Heart left ventricle (tissue), 16 donors: Measurements from ENCODE around the gene ELL. TPM values are rescaled to one million over a fixed set of nuclear protein-coding genes. Genes with fewer than 3 reads are reported as not detected.

Source experiments
- ATAC-seq, 4 donors: fragments of 200-7000 bp; cut with Tn5 transposase; one replicate each; pipeline ENCODE4 v1.9.1; 2020 to 2022; ENCODE audit warnings: moderate library complexity in 4 of 4, mild to moderate bottlenecking in 3 of 4, moderate number of reproducible peaks in 1 of 4
- DNase-seq, 5 donors: peaks; one replicate each; pipeline ENCODE4 v3.0.0-alpha.2; 2020
- H3K27ac ChIP-seq, 12 donors: fragments of 200-600 bp; sonication (generic) in 4 of 12; one replicate each; pipeline versions ENCODE4 v1.5.0 to v1.8.0; 2016 to 2022; ENCODE audit warnings: mild to moderate bottlenecking in 2 of 12
- H3K27me3 ChIP-seq, 9 donors: fragments of 200-600 bp; sonication (generic) in 2 of 9; one replicate each; pipeline versions ENCODE4 v1.5.1 to v1.8.0; 2016 to 2022; ENCODE audit warnings: mild to moderate bottlenecking in 3 of 9
- H3K36me3 ChIP-seq, 9 donors: fragments of 200-600 bp; sonication (generic) in 2 of 9; one replicate each; pipeline versions ENCODE4 v1.5.0 to v1.8.0; 2018 to 2022; ENCODE audit warnings: mild to moderate bottlenecking in 2 of 9
- H3K4me1 ChIP-seq, 12 donors: fragments of 200-600 bp; sonication (generic) in 4 of 12; one replicate each; pipeline versions ENCODE4 v1.5.0 to v1.8.0; 2016 to 2022; ENCODE audit warnings: mild to moderate bottlenecking in 3 of 12
- H3K4me3 ChIP-seq, 12 donors: fragments of 200-600 bp; sonication (generic) in 4 of 12; one replicate each; pipeline versions ENCODE4 v1.5.0 to v1.8.0; 2017 to 2022; ENCODE audit warnings: mild to moderate bottlenecking in 9 of 12, moderate library complexity in 4 of 12
- H3K9me3 ChIP-seq, 12 donors: fragments of 200-600 bp; sonication (generic) in 4 of 12; one replicate each; pipeline versions ENCODE4 v1.5.0 to v1.8.0; 2016 to 2022; ENCODE audit warnings: mild to moderate bottlenecking in 1 of 12
- POLR2A ChIP-seq, 2 donors: fragments of 450-650 bp; IDR thresholded peaks; one replicate each; pipeline ENCODE4 v1.6.1; 2017; ENCODE audit warnings: antibody characterized with exemption in 2 of 2, mild to moderate bottlenecking in 2 of 2, moderate library complexity in 2 of 2
- WGBS, 4 donors: extraction: QIAGEN DNeasy Blood & Tissue Kit in 2 of 4; methylation state at CpG; one replicate each; pipeline versions ENCODE4 v1.1.5 to v1.1.7; 2013 to 2018; 5-methylcytosine and 5-hydroxymethylcytosine counted together
- intact Hi-C, 10 donors: fragments of 100-400 bp; cut with DNase I; formaldehyde crosslinking; loops; one replicate each; pipeline versions ENCODE4 v1.11.1 to v1.14.2; 2022
- polyA plus RNA-seq, 2 donors: library from polyadenylated mRNA; stranded (reverse); fragments of 200-250 nt; gene quantifications; one replicate each; pipeline ENCODE4 v1.2.3, GENCODE V29; 2013
- total RNA-seq, 9 donors: library from RNA; depleted of rRNA in 2 of 9; stranded (reverse); fragments of >200 nt in 2 of 9; fragmentation: NEBNext Ultra II Directional in 3 of 9; extraction: Animal tissue kit (Norgen Biotek cat#: 25700) in 3 of 9; gene quantifications; one replicate each; pipeline versions ENCODE4 v1.1.0 to v1.2.4, GENCODE V29; 2016 to 2023
- TF ChIP-seq, protein P1 (sequence below), 12 donors: fragments of 200-600 bp; sonication (generic) in 4 of 12; IDR thresholded peaks; one replicate each; pipeline versions ENCODE4 v1.5.0 to v1.8.0; 2018 to 2022; ENCODE audit warnings: antibody characterized with exemption in 12 of 12, mild to moderate bottlenecking in 5 of 12
- donor health status: ischemic (EF 13 %, LVEDD 7.1; RV severe dilation, severe dysfunction).
- donor health status: healthy with polysubstance abuse.
- donor health status: DM: no; HTN: yes; CAD: no.
- donor health status: DM: no; HTN: no; CAD: no.
- donor health status: ischemic (EF 25% LVEDD 6.9; RV normal size, moderate dysfunction).
- donor health status: ischemic (EF 25% LVEDD 5.7; RV mildly dilated, moderate dysfunction).
- donor health status: healthy.
- donor health status: DM: yes; HTN: yes; CAD: no.
- donor health status: ischemic (EF 35%, LVEDD 5.7; RV mildly dilated, moderate dysfunction).
- donor health status: nonischemic (EF 11% LVEDD 7.7; RV severe dilation, severe dysfunction).
- donor health status: DM: yes; HTN: yes; CAD: no.
- donor health status: PGD.
- donor health status: ischemic (EF 29% LVEDD 5.4; RV normal size, mild dysfunction).
- donor health status: nonischemic (EF 23%, LVEDD 6.1; RV moderate dilation, normal function).

Gene ELL
- total and polyA plus RNA-seq, 11 donors, result 5.9 to 17.8 (median 7.3) TPM

DNA sequence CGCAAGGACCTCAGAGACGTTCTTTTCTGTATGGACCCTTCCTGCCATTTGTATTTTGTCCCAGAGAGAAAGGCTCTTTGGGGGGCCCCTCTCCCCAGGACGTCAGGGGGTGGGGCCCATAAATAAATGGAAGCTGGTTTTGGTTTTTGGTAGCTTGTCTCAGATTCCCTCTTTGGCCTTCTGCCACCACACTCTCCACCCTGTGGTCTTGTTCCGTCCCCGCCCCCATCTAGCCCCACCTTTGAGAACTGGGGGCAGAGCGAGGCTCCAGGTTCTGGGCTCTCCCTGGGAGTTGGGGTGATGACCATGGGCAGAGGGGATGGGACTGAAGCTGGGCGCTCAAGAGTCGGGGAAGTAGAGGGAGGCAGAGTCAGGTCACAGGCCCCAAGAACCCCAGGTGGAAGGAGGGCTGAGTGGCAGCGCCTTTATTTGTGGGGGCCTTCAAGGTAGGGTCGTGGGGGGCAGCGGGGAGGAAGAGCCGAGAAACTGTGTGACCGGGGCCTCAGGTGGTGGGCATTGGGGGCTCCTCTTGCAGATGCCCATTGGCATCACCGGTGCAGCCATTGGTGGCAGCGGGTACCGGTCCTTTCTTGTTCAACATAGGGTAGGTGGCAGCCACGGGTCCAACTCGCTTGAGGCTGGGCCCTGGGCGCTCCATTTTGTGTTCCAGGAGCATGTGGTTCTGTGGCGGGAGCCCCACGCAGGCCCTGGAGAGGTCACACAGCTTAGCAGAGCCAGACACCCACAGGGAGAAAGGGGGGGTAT, 87.3 kb downstream of the ELL start:
- peaks cover 0 to 22% (median 3%) of the 10 kb centered on the region in 9 donors for H3K36me3 ChIP-seq
- DNase-seq (no peak), ATAC-seq (no peak)
- H3K27me3 ChIP-seq, result no peaks in the 10 kb centered on the region
- WGBS, 4 donors, result 86 to 93% (median 89%) methylated on average over 16 to 21 of the region's 21 CpGs
- H3K9me3 ChIP-seq, result no peaks in the 10 kb centered on the region
- peaks cover under 1 to 65% (median 42%) of the 10 kb centered on the region in 12 donors for H3K4me1 ChIP-seq
- intact Hi-C loops, result no loop called here
- H3K27ac ChIP-seq, result peak overlapping the region in 2 of 12 donors; percentile 60 to 61
- peak overlapping the region in 5 of 12 donors; percentile 46 to 64 (median 52) for H3K4me3 ChIP-seq
- TF ChIP-seq, protein P1, sequence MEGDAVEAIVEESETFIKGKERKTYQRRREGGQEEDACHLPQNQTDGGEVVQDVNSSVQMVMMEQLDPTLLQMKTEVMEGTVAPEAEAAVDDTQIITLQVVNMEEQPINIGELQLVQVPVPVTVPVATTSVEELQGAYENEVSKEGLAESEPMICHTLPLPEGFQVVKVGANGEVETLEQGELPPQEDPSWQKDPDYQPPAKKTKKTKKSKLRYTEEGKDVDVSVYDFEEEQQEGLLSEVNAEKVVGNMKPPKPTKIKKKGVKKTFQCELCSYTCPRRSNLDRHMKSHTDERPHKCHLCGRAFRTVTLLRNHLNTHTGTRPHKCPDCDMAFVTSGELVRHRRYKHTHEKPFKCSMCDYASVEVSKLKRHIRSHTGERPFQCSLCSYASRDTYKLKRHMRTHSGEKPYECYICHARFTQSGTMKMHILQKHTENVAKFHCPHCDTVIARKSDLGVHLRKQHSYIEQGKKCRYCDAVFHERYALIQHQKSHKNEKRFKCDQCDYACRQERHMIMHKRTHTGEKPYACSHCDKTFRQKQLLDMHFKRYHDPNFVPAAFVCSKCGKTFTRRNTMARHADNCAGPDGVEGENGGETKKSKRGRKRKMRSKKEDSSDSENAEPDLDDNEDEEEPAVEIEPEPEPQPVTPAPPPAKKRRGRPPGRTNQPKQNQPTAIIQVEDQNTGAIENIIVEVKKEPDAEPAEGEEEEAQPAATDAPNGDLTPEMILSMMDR (IDR thresholded peaks at IDR 0.05), result no peak
- TF ChIP-seq POLR2A (IDR thresholded peaks at IDR 0.05), result no peak

DNA sequence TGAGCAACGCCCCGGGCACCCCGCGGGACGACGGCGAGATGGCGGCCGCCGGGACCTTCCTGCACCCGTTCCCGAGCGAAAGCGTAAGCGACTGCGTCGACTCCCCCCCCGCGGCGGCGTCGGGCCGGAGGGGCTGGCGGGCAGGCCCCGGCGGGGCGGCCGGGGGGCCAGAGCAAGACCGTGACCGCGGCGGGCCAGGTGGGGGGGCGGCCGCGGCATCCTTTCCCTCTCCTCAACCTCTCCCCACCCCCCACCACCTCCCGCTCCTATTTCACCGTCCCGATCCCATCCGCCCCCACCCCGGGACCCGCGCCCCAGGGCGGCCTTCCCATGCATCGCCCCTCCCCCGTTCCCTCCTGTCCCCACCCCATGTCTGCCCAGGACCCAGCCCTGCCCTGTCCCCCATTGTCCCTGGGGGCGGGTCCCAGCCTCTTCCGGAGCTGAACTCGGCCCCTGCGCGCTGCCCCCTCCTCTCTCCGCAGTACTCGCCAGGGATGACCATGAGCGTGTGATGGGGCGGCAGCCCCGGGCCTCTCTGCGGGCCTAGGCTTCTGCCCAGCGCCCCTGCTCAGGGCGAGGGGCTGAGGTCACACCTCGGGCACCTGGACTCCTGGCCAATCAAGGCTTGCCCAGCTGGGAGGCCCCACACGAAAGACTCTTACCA, 88.0 kb downstream of the ELL start:
- peak overlapping the region in 7 of 12 donors; percentile 8 to 61 (median 56) for H3K27ac ChIP-seq
- no peaks in the 10 kb centered on the region for H3K27me3 ChIP-seq
- intact Hi-C loops, result no loop called here
- TF ChIP-seq, protein P1 (IDR thresholded peaks at IDR 0.05), result no peak
- no peak for TF ChIP-seq POLR2A (IDR thresholded peaks at IDR 0.05)
- no peaks in the 10 kb centered on the region for H3K9me3 ChIP-seq
- peaks cover 0 to 22% (median 3%) of the 10 kb centered on the region in 9 donors for H3K36me3 ChIP-seq
- peak overlapping the region; percentile 17 to 64 (median 50) for H3K4me3 ChIP-seq
- peaks cover 6 to 66% (median 43%) of the 10 kb centered on the region in 12 donors for H3K4me1 ChIP-seq
- no peak for ATAC-seq
- no peak for DNase-seq
- 6 to 41% (median 16%) methylated on average over 10 to 60 of the region's 60 CpGs for WGBS, 4 donors

DNA sequence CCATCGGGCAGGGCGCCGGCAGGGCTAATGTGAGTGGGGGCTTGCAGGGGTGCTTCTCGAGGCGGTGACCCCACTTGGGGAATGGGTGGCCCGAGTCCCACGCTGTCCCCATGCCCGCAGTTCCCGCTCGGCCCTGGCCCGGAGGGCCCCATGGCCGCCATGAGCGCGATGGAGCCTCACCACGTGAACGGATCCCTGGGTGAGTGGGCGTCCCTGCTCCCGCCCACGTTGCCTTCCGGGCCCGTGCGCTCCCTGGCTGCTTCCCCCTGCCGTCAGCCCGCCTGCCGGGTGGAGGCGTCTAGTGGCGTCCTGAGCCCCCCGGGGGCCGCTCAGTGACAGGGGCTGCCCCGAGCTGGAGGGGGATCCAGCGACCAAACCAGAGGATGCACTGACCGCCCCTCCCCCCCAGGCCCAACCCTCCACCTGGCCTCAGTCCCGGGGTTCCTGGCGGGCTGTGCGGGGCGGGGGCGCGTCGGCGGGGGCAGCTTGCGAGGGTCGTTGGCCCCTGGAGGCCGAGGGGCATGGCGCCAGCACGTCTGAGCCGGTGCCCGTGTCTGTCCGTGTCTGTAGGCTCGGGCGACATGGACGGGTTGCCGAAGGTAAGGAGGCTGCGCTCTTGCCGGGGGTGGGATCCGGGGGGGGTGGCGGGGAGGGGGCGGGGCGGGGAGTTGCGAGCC, 88.7 kb downstream of the ELL start:
- Histone ChIP-seq H3K27ac (peak overlapping the region in 7 of 12 donors; percentile 8 to 61 (median 56)), H3K36me3 (peaks cover 0 to 22% (median 3%) of the 10 kb centered on the region in 9 donors), H3K4me1 (peaks cover 11 to 66% (median 43%) of the 10 kb centered on the region in 12 donors), H3K27me3 (no peaks in the 10 kb centered on the region), H3K9me3 (no peaks in the 10 kb centered on the region), H3K4me3 (peak overlapping the region; percentile 17 to 64 (median 50))
- ATAC-seq, result no peak
- intact Hi-C loops, result no loop called here
- TF ChIP-seq POLR2A (IDR thresholded peaks at IDR 0.05), result no peak
- DNase-seq, result no peak
- WGBS, 4 donors, result 13 to 43% (median 25%) methylated on average over 19 to 59 of the region's 59 CpGs

DNA sequence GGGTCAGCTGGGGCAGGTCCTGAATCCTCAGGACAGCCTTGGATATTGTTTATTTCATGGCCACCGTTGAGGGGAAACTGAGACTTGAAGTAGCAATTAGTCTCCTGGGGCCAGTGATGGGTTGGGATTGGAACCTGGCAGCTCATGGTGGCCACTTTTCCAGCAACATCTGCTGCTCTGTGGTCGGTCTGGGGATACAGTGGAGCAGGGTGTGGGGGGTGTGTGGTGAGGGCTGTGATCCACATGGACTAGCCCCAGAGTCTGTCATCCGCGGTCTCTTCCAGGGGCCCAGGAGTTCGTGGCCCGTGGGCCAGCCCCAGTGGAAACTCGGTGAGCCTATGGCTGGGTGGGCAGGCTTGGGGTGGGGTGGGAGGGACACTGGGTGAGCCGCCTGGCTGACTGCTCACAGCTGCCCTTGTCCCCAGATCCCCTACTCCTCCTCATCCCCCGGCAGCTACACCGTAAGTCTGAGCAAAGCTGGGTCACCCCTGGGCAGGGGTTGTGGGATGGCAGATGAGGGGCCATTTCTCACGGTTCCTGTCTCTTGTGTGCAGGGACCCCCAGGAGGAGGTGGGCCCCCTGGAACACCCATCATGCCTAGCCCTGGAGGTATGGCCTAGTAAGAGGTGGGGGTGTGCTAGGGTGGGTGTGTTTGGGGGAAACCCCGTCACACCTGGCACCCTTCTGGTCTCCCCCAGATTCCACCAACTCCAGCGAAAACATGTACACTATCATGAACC, 89.4 kb downstream of the ELL start:
- ATAC-seq (no peak), DNase-seq (no peak)
- Histone ChIP-seq H3K27me3 (no peaks in the 10 kb centered on the region), H3K9me3 (no peaks in the 10 kb centered on the region), H3K4me1 (peaks cover 11 to 64% (median 38%) of the 10 kb centered on the region in 12 donors), H3K4me3 (peak overlapping the region in 8 of 12 donors; percentile 46 to 64 (median 52)), H3K27ac (peak overlapping the region in 2 of 12 donors; percentile 19 to 60), H3K36me3 (peaks cover 0 to 22% (median 3%) of the 10 kb centered on the region in 9 donors)
- intact Hi-C loops, result no loop called here
- TF ChIP-seq, protein P1 (IDR thresholded peaks at IDR 0.05), result no peak
- TF ChIP-seq POLR2A (IDR thresholded peaks at IDR 0.05), result no peak
- WGBS, 4 donors, result 76 to 93% (median 84%) methylated on average over 9 to 13 of the region's 13 CpGs
